OCI-LY7 (cell line): ENCODE results near the gene YRDC. TPM values are rescaled to one million over a fixed set of nuclear protein-coding genes. Genes with fewer than 3 reads are reported as not detected.
A peak's percentile ranks its signal among the peaks of the same experiment; 100 is the strongest.

Experiments
- BruUV-seq: library from RNA; stranded (reverse); fragments of 400-500 nt; replicated peaks from 2 replicates; lab custom pipeline; 2021; lab: Mats Ljungman, UMichigan
- CTCF ChIA-PET: fragments of 300-600 bp; sonication (Branson Sonifier 250); formaldehyde crosslinking; loops from one replicate; lab custom pipeline; 2022; ENCODE audit warnings: antibody characterized with exemption; ENCODE audit not compliant: unreplicated experiment; lab: Charles Lee
- POLR2A ChIA-PET: fragments of 300-600 bp; sonication (Branson Sonifier 250); formaldehyde crosslinking; loops from one replicate; lab custom pipeline; 2022; ENCODE audit warnings: antibody characterized with exemption; lab: Charles Lee
- DNase-seq: peaks from one replicate; pipeline ENCODE4 v3.0.0-alpha.2; 2015; ENCODE audit warnings: low spot score
- H2AFZ ChIP-seq: fragments of 200-600 bp; sonication (generic), shearing (Covaris generic); 2 replicates; pipeline ENCODE4 v1.6.1; 2014; ENCODE audit warnings: mild to moderate bottlenecking, antibody characterized with exemption, low read length, moderate library complexity
- H3K27ac ChIP-seq: fragments of 200-600 bp; sonication (generic); 2 replicates; pipeline ENCODE4 v1.5.1; 2014; ENCODE audit warnings: mixed run types, low read depth, mild to moderate bottlenecking, moderate library complexity, low read length, inconsistent platforms; ENCODE audit not compliant: poor library complexity, severe bottlenecking
- H3K36me3 ChIP-seq: fragments of 200-600 bp; sonication (generic); 2 replicates; pipeline ENCODE4 v1.6.1; 2014; ENCODE audit warnings: mild to moderate bottlenecking, antibody characterized with exemption, low read length, moderate library complexity, mixed read lengths; ENCODE audit not compliant: insufficient read depth
- H3K4me1 ChIP-seq: fragments of 200-600 bp; sonication (generic); 2 replicates; pipeline ENCODE4 v1.5.1; 2014; ENCODE audit warnings: mild to moderate bottlenecking, low read length; ENCODE audit not compliant: insufficient read depth, poor library complexity, severe bottlenecking
- H3K4me2 ChIP-seq: fragments of 200-600 bp; sonication (generic); 2 replicates; pipeline ENCODE4 v1.6.1; 2014; ENCODE audit warnings: mild to moderate bottlenecking, low read length
- H3K4me3 ChIP-seq: fragments of 200-600 bp; sonication (generic); 2 replicates; pipeline ENCODE4 v1.5.1; 2014; ENCODE audit warnings: mild to moderate bottlenecking, low read depth, low read length; ENCODE audit not compliant: poor library complexity, severe bottlenecking
- H3K79me2 ChIP-seq: fragments of 200-600 bp; sonication (generic); 2 replicates; pipeline ENCODE4 v1.6.1; 2016; ENCODE audit warnings: low read depth, mild to moderate bottlenecking, low read length, moderate library complexity, mixed read lengths; ENCODE audit not compliant: insufficient read depth
- H3K9me2 ChIP-seq: fragments of 200-600 bp; sonication (generic); 2 replicates; pipeline ENCODE4 v1.6.1; 2016; ENCODE audit warnings: mild to moderate bottlenecking, low read length, mixed read lengths; ENCODE audit not compliant: insufficient read depth
- H3K9me3 ChIP-seq: fragments of 200-600 bp; sonication (generic); 2 replicates; pipeline ENCODE4 v1.6.1; 2014; ENCODE audit warnings: mild to moderate bottlenecking, mixed run types, low read length, mixed read lengths
- H4K20me1 ChIP-seq: fragments of 200-600 bp; sonication (generic); 2 replicates; pipeline ENCODE4 v1.6.1; 2014; ENCODE audit warnings: mild to moderate bottlenecking, antibody characterized with exemption, low read length, moderate library complexity, mixed read lengths; ENCODE audit not compliant: insufficient read depth
- CTCF ChIP-seq: fragments of 200-600 bp; sonication (generic); conservative IDR thresholded peaks from 2 replicates; pipeline ENCODE4 v1.5.1; 2014; ENCODE audit warnings: mild to moderate bottlenecking, antibody characterized with exemption, low read length, moderate library complexity, mixed read lengths
- EZH2phosphoT487 ChIP-seq: fragments of 200-600 bp; sonication (generic); IDR thresholded peaks from 2 replicates; pipeline ENCODE4 v1.6.1; 2018; ENCODE audit warnings: low read depth, borderline replicate concordance, mild to moderate bottlenecking, mixed run types, antibody characterized with exemption, low read length, moderate library complexity, mixed read lengths
- intact Hi-C: fragments of 100-400 bp; cut with micrococcal nuclease; formaldehyde crosslinking; loops from one replicate; pipeline ENCODE4 v1.10.0; 2022; ENCODE audit not compliant: unreplicated experiment
- total RNA-seq, 2 experiments: library from RNA; depleted of rRNA in 1 of 2; stranded (reverse); fragments of >200 nt in 1 of 2; shearing (Covaris generic) in 1 of 2; gene quantifications; 2 replicates each; pipeline ENCODE4 v1.2.3, GENCODE V29; 2014 to 2022

The YRDC gene
- total RNA-seq, 2 experiments from 2014 or later: 27.6 to 28.0 TPM

- ChIA-PET CTCF (no interaction called here), POLR2A (interaction anchor here (0.5 kb wide), 1 partner anchor 11 kb away, joined by 3 read pairs; no protein-coding TSS in a partner anchor)
- peak overlapping the region; percentile 88 for H3K4me3 ChIP-seq
- H3K4me1 ChIP-seq: peaks cover 28% of the 10 kb centered on the region
- no peaks in the 10 kb centered on the region for H3K9me2 ChIP-seq
- peak overlapping the region; percentile 88 for H3K4me2 ChIP-seq
- H2AFZ ChIP-seq: no peak overlapping the region
- TF ChIP-seq EZH2phosphoT487 (no peak), CTCF (no peak)
- H3K9me3 ChIP-seq: no peaks in the 10 kb centered on the region
- intact Hi-C loops: no loop called here
- peaks cover 48% of the 10 kb centered on the region for H3K36me3 ChIP-seq
- peaks cover 18% of the 10 kb centered on the region; the same call in 1 of the 2 replicates for H3K79me2 ChIP-seq
- no peak overlapping the region for H3K27ac ChIP-seq
- no peaks in the 10 kb centered on the region for H4K20me1 ChIP-seq
- no peak for DNase-seq
- TSS peak; percentile 35 for BruUV-seq
These were observed 12.5 kb downstream of the YRDC start for GRCh38 chr1:37795340-37796125.

- TF ChIP-seq EZH2phosphoT487: no peak
- TF ChIP-seq CTCF: no peak
- no peak overlapping the region for H3K27ac ChIP-seq
- H3K4me1 ChIP-seq: peaks cover 28% of the 10 kb centered on the region
- DNase-seq: no peak
- no peak overlapping the region for H2AFZ ChIP-seq
- BruUV-seq: no TSS peak
- POLR2A ChIA-PET: interaction anchor here (0.5 to 0.6 kb wide), 2 partner anchors 55 to 1561 kb away, joined by 3 to 5 read pairs; no protein-coding TSS in a partner anchor
- H3K79me2 ChIP-seq: peaks cover 18% of the 10 kb centered on the region; the same call in 1 of the 2 replicates
- peak overlapping the region; percentile 88 for H3K4me2 ChIP-seq
- intact Hi-C loops: loop anchor here (1.0 kb wide), 1 partner anchor 13 kb away; the partner anchor contains the start of gene C1orf122
- no peaks in the 10 kb centered on the region for H4K20me1 ChIP-seq
- CTCF ChIA-PET: no interaction called here
- no peaks in the 10 kb centered on the region for H3K9me2 ChIP-seq
- peak overlapping the region; percentile 88 for H3K4me3 ChIP-seq
- peaks cover 39% of the 10 kb centered on the region for H3K36me3 ChIP-seq
- no peaks in the 10 kb centered on the region for H3K9me3 ChIP-seq
These were observed 13.4 kb downstream of the YRDC start for GRCh38 chr1:37794372-37795339.
